Lower leg skin (tissue), 3 donors: Measurements from ENCODE around the gene PPFIA4.

Experiments
- CTCF ChIP-seq, 3 donors: fragments of 450-650 bp; IDR thresholded peaks; one replicate each; pipeline ENCODE4 v1.5.1; 2016; ENCODE audit warnings: antibody characterized with exemption in 3 of 3, mild to moderate bottlenecking in 3 of 3, moderate library complexity in 2 of 3
- POLR2A ChIP-seq, 2 donors: fragments of 450-650 bp; IDR thresholded peaks; one replicate each; pipeline ENCODE4 v1.6.1; 2016 to 2017; ENCODE audit warnings: antibody characterized with exemption in 2 of 2, mild to moderate bottlenecking in 1 of 2, moderate library complexity in 1 of 2

GRCh38 chr1:203052601-203053000 lies 26.3 kb downstream of the PPFIA4 start:
- no peak for TF ChIP-seq CTCF (IDR thresholded peaks at IDR 0.05)
- no peak for TF ChIP-seq POLR2A (IDR thresholded peaks at IDR 0.05)
